SU-DHL-6 (cell line): ENCODE results near the gene HSPB3.
"Not testable (repeated sequence)": the region's sequence is repeated elsewhere in the genome, so short reads cannot be mapped to it uniquely, and the experiment has no call there.

Experiments
- H2AFZ ChIP-seq: fragments of 200-600 bp; sonication (generic); 2 replicates; pipeline ENCODE4 v1.6.1; 2014; ENCODE audit warnings: low read depth, mild to moderate bottlenecking, moderate library complexity, mixed read lengths, antibody characterized with exemption, low read length; ENCODE audit not compliant: severe bottlenecking
- H3F3A ChIP-seq: fragments of 200-600 bp; shearing (Covaris generic); 2 replicates; pipeline ENCODE4 v1.6.0; 2016; ENCODE audit warnings: antibody characterized with exemption, mild to moderate bottlenecking; ENCODE audit not compliant: insufficient read depth
- H3K27ac ChIP-seq: fragments of 200-600 bp; sonication (generic); 2 replicates; pipeline ENCODE4 v1.5.1; 2016; ENCODE audit warnings: low read depth, mild to moderate bottlenecking, low read length, moderate library complexity, mixed read lengths
- H3K27me3 ChIP-seq: fragments of 200-600 bp; sonication (generic), shearing (Covaris generic); 2 replicates; pipeline ENCODE4 v1.6.0; 2014; ENCODE audit warnings: mild to moderate bottlenecking, low read length
- H3K36me3 ChIP-seq: fragments of 200-600 bp; sonication (generic); 2 replicates; pipeline ENCODE4 v1.6.1; 2014; ENCODE audit warnings: mild to moderate bottlenecking, low read length, mixed read lengths
- H3K4me2 ChIP-seq: fragments of 300-600, 200-600 bp; shearing (Covaris generic), sonication (generic); 2 replicates; pipeline ENCODE4 v1.6.0; 2014; ENCODE audit warnings: low read length, low read depth, mild to moderate bottlenecking; ENCODE audit not compliant: poor library complexity, severe bottlenecking
- H3K4me3 ChIP-seq: fragments of 200-600 bp; sonication (generic); 2 replicates; pipeline ENCODE4 v1.5.1; 2014; ENCODE audit warnings: antibody characterized with exemption, low read length, mild to moderate bottlenecking, mixed read lengths; ENCODE audit not compliant: insufficient read depth, poor library complexity, severe bottlenecking
- H3K79me2 ChIP-seq: fragments of 200-600 bp; sonication (generic); 2 replicates; pipeline ENCODE4 v1.6.1; 2014; ENCODE audit warnings: mild to moderate bottlenecking, low read length, moderate library complexity; ENCODE audit not compliant: insufficient read depth
- H3K9ac ChIP-seq: fragments of 200-600 bp; sonication (generic); 2 replicates; pipeline ENCODE4 v1.7.0; 2014; ENCODE audit warnings: mild to moderate bottlenecking, low read length
- H3K9me2 ChIP-seq: fragments of 200-600 bp; sonication (generic); replicated peaks from 2 replicates; pipeline ENCODE4 v1.6.1; 2014; ENCODE audit warnings: low read length; ENCODE audit not compliant: insufficient read depth
- H3K9me3 ChIP-seq: fragments of 200-600 bp; sonication (generic); 2 replicates; pipeline ENCODE4 v1.6.1; 2014; ENCODE audit warnings: low read length, mixed read lengths; ENCODE audit not compliant: insufficient read depth
- H4K20me1 ChIP-seq: fragments of 200-600 bp; sonication (generic); 2 replicates; pipeline ENCODE4 v1.6.1; 2014; ENCODE audit warnings: low read depth, mild to moderate bottlenecking, antibody characterized with exemption, low read length, moderate library complexity, mixed read lengths
- CTCF ChIP-seq: fragments of 200-600 bp; sonication (generic); IDR thresholded peaks from one replicate; pipeline ENCODE4 v1.5.1; 2017; ENCODE audit warnings: antibody characterized with exemption, mild to moderate bottlenecking, low read length, moderate library complexity; ENCODE audit not compliant: insufficient read depth, poor library complexity, severe bottlenecking
- EZH2phosphoT487 ChIP-seq: fragments of 200-600 bp; sonication (generic), shearing (Covaris generic); conservative IDR thresholded peaks from 2 replicates; pipeline ENCODE4 v1.6.1; 2018; ENCODE audit warnings: mild to moderate bottlenecking, antibody characterized with exemption, low read length, moderate library complexity, mixed read lengths

The HSPB3 gene

DNA sequence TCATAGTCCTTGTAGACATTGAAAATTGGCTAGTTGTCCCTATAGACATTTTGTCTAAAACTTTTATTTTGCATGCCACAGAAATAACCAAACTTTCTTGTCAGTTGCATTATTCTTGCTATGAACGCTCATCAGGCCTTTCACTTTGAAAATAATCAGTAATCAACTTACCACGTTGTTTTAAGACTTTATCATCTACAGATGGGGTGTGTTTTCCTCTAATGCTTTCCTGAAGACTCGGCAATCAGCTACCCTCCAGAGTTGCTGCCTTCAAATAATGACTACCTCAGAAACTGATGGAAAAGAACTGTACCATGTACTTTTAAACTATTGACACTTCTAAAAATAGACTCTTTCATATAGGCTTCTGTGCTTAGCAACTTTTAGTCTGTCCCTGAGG is 33.5 kb upstream of the HSPB3 start:
- no peaks in the 10 kb centered on the region for H3K9me2 ChIP-seq
- H3K9ac ChIP-seq = no peak overlapping the region
- H3K4me3 ChIP-seq = no peak overlapping the region
- H3K27me3 ChIP-seq = no peaks in the 10 kb centered on the region
- H2AFZ ChIP-seq = no peak overlapping the region
- H3K4me2 ChIP-seq = no peak overlapping the region
- no peaks in the 10 kb centered on the region for H3F3A ChIP-seq
- no peak overlapping the region for H3K27ac ChIP-seq
- no peaks in the 10 kb centered on the region for H3K36me3 ChIP-seq
- TF ChIP-seq EZH2phosphoT487 = no peak
- TF ChIP-seq CTCF = no peak
- H4K20me1 ChIP-seq = no peaks in the 10 kb centered on the region
- H3K79me2 ChIP-seq = no peaks in the 10 kb centered on the region
- H3K9me3 ChIP-seq = no peaks in the 10 kb centered on the region

GRCh38 chr5:54425258-54425657 is 30.2 kb upstream of the HSPB3 start:
- Histone ChIP-seq H3K79me2 (no peaks in the 10 kb centered on the region), H3F3A (no peaks in the 10 kb centered on the region), H3K9ac (no peak overlapping the region), H3K9me3 (no peaks in the 10 kb centered on the region), H3K4me3 (no peak overlapping the region), H3K27me3 (no peaks in the 10 kb centered on the region), H3K27ac (no peak overlapping the region), H2AFZ (no peak overlapping the region), H4K20me1 (no peaks in the 10 kb centered on the region), H3K9me2 (no peaks in the 10 kb centered on the region), H3K36me3 (no peaks in the 10 kb centered on the region), H3K4me2 (no peak overlapping the region)
- TF ChIP-seq EZH2phosphoT487 = no peak
- no peak for TF ChIP-seq CTCF

DNA sequence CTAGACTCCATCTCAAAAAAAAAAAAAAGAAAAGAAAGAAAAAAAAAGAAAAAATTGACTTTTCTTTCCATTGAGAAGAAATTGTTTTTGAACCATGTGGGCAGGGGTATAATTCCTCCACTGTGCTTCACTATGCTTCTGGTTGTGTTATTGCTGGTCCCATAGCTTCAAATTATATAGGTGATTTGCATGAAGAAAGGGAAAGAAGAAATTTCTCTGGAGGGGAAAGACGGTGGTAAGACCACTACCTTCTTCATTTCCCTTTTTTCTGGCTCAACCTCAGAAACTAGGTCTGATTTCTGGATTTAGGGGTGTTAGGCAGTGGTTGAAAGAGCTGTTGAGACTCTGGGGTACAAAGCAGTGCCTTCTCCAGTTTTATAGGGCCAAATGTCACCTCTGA is 29.3 kb upstream of the HSPB3 start:
- H3K36me3 ChIP-seq = no peaks in the 10 kb centered on the region
- no peaks in the 10 kb centered on the region for H3K9me2 ChIP-seq
- no peak overlapping the region for H3K9ac ChIP-seq
- no peaks in the 10 kb centered on the region for H3K9me3 ChIP-seq
- no peak overlapping the region for H2AFZ ChIP-seq
- no peak overlapping the region for H3K4me3 ChIP-seq
- H3K4me2 ChIP-seq = no peak overlapping the region
- no peaks in the 10 kb centered on the region for H3K79me2 ChIP-seq
- H3K27ac ChIP-seq = no peak overlapping the region
- no peaks in the 10 kb centered on the region for H3K27me3 ChIP-seq
- no peaks in the 10 kb centered on the region for H4K20me1 ChIP-seq
- no peaks in the 10 kb centered on the region for H3F3A ChIP-seq
- TF ChIP-seq CTCF = no peak
- TF ChIP-seq EZH2phosphoT487 = no peak

DNA sequence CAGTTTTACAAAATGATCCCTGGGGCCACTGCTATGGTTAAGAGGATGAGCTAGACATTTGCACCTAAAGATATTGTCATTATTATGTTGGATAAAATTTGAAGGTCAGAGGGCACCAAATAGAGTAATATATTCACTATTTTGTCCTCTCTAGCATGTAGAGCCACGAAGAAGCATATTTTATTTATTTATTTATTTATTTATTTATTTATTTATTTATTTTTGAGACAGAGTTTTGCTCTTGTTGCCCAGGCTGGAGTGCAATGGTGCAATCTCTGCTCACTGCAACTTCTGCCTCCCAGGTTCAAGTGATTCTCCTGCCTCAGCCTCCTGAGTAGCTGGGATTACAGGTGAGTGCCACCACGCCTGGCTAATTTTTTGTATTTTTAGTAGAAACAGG is 20.8 kb upstream of the HSPB3 start:
- not testable (repeated sequence) for H3K9me2 ChIP-seq, H3K4me3 ChIP-seq, H3F3A ChIP-seq, H3K4me2 ChIP-seq, H3K9me3 ChIP-seq, H3K9ac ChIP-seq, H3K36me3 ChIP-seq, H3K27me3 ChIP-seq, H4K20me1 ChIP-seq, H3K27ac ChIP-seq, H2AFZ ChIP-seq, H3K79me2 ChIP-seq
